ENCODE measurements around the gene LGALS3BP. TPM values are rescaled to one million over a fixed set of nuclear protein-coding genes. Genes with fewer than 3 reads are reported as not detected.

LGALS3BP gene
- total RNA-seq, 4 donors from 2014 or later, result 202 to 2,181 (median 1,427) TPM

DNA sequence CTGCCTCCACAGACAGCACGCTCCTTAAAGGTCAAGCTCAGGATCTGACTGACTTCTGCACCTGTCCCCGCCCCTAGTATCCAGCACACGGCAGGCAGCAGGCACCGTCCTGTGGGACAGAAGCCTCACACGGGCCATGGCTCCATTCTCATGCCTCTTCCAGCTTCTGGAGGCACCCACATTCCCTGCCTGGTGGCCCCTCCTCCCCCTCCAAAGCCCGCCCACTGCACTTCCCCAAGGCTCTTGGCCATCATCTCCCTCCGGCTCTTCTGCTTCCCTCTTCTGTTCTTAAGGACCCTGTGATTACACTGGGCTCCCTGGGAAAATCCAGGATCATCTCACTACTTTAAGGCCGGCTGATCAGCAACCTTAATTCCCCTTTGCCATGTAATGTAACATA, 26.3 kb upstream of the LGALS3BP start:
- Histone ChIP-seq H3K27me3 (no peaks in the 10 kb centered on the region), H3K36me3 (no peaks in the 10 kb centered on the region), H3K9me3 (no peaks in the 10 kb centered on the region), H3K4me3 (peak overlapping the region in 1 of 4 donors; percentile 25), H3K27ac (peak overlapping the region in 3 of 4 donors; percentile 76 to 87 (median 78)), H3K4me1 (peaks cover 10 to 69% (median 17%) of the 10 kb centered on the region in 4 donors)
- TF ChIP-seq, protein P1, sequence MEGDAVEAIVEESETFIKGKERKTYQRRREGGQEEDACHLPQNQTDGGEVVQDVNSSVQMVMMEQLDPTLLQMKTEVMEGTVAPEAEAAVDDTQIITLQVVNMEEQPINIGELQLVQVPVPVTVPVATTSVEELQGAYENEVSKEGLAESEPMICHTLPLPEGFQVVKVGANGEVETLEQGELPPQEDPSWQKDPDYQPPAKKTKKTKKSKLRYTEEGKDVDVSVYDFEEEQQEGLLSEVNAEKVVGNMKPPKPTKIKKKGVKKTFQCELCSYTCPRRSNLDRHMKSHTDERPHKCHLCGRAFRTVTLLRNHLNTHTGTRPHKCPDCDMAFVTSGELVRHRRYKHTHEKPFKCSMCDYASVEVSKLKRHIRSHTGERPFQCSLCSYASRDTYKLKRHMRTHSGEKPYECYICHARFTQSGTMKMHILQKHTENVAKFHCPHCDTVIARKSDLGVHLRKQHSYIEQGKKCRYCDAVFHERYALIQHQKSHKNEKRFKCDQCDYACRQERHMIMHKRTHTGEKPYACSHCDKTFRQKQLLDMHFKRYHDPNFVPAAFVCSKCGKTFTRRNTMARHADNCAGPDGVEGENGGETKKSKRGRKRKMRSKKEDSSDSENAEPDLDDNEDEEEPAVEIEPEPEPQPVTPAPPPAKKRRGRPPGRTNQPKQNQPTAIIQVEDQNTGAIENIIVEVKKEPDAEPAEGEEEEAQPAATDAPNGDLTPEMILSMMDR (IDR thresholded peaks at IDR 0.05), result no peak
- TF ChIP-seq POLR2A (IDR thresholded peaks at IDR 0.05), result no peak
- DNase-seq, result peak in 2 of 3 donors; percentile 46 to 63

DNA sequence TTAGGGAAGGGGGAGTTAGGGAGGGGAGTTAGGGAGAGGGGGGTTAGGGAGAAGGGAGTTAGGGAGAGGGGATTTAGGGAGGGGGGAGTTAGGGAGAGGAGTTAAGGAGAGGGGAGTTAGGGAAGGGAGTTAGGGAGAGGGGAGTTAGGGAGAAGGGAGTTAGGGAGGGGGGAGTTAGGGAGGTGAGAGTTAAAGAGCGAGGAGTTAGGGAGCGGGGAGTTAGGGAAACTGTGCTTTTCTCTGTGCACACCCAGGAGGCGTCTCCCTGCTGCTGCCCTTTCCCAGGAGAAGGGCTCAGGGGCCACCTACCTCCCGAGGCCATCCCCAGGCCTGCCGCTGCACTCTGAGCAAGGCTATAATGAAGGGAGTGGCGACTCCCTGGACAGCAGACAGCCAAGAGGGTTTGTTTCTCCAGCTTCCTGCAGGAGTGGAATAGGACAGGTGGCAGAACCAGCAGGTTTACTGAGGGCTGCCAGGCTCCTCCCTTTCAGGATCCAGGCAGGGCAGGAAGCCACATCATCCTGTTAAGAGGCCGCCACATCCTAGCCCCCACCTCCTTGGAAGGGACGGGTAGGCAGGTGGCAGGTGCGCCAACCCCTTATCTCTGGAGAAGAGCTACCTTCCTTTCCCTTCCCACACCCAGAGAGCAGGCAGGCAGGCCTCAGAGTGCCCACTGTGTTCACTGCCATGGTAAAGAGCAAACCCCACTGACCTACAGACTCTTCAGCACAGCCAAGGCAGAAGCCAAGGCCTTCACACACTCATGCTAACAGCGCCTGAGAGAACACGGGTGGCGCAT, 25.5 kb upstream of the LGALS3BP start:
- TF ChIP-seq, protein P1 (IDR thresholded peaks at IDR 0.05), result peak in 3 of 6 experiments; percentile 6 to 31 (median 11)
- peak; percentile 82 to 87 for TF ChIP-seq POLR2A (IDR thresholded peaks at IDR 0.05)
- H3K27me3 ChIP-seq, result no peaks in the 10 kb centered on the region
- peak in 2 of 3 donors; percentile 85 to 88 for DNase-seq
- H3K4me1 ChIP-seq, result peaks cover 10 to 71% (median 17%) of the 10 kb centered on the region in 4 donors
- H3K9me3 ChIP-seq, result no peaks in the 10 kb centered on the region
- no peaks in the 10 kb centered on the region for H3K36me3 ChIP-seq
- peak overlapping the region in 3 of 4 donors; percentile 76 to 87 (median 78) for H3K27ac ChIP-seq
- peak overlapping the region in 2 of 4 donors; percentile 25 to 36 for H3K4me3 ChIP-seq

DNA sequence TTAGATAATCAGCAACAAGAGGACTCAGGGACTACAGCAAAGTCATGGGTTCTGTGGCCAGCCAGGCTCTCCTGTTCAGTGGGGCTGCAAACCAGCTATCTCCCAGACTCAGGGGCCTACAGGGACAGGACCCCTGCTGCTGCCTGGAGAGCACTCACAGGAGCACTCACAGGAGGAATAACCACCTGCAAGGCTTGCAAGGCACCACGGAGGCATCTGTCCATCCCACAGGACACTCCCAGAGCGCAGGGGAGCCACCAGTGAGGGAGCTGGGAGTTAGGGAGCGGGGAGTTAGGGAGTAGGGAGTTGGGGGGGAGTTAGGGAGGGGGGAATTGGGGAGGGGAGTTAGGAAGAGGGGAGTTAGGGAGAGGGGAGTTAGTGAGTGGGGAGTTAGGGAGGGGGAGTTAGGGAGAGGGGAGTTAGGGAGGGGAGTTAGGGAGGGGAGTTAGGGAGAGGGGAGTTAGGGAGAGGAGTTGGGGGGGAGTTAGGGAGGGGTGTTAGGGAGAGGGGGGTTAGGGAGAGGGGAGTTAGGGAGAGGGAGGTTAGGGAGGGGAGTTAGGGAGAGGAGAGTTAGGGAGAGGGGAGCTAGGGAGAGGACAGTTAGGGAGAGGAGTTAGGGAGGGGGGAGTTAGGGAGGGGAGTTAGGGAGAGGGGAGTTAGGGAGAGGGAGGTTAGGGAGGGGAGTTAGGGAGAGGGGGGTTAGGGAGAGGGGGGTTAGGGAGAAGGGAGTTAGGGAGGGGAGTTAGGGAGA, 24.1 kb upstream of the LGALS3BP start:
- Histone ChIP-seq H3K9me3 (no peaks in the 10 kb centered on the region), H3K27ac (peak overlapping the region in 1 of 4 donors; percentile 8), H3K4me1 (peaks cover 10 to 80% (median 16%) of the 10 kb centered on the region in 4 donors), H3K4me3 (peak overlapping the region in 1 of 4 donors; percentile 16), H3K36me3 (peaks cover 0 to 6% (median 0%) of the 10 kb centered on the region in 3 donors), H3K27me3 (no peaks in the 10 kb centered on the region)
- peak in 1 of 3 donors; percentile 43 for DNase-seq
- TF ChIP-seq, protein P1 (IDR thresholded peaks at IDR 0.05), result no peak
- no peak for TF ChIP-seq POLR2A (IDR thresholded peaks at IDR 0.05)

DNA sequence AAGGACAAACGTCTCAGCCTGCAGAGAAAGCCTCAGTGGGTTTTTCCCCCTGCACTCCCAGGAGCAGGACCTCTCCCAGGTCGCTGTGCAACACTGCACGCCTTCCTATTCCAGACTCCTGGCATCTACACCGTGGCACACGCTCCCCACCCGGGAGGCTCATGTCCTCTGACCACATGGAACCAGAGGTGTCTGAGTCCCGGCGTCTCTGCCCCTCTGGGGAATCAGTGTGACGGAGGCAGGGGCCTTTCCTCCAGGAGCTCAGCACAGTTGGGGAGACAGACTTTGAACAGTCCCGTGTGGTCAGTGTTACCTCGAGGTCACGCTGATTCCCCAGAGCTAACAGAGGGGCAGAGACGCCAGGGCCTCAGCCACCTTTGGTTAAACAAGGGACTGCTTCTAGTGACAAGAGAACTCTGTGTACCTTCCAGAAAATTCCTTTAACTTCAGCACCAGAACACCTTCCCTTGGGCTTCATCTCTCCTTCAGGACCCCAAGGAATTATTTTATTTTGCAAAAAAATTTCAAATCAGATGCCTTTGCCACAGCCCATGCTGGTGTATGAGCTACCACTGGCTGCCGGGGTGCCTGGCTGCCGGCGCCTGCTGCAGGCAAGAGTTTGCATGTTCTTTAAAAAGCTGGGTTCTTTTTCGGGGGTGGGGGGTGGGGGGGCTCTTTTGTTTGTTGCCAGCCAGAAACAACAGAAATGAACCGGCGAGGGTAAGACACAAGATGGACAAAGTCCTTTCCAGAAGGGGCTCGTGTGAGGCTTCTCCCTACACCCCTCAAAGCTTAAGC, 23.3 kb upstream of the LGALS3BP start:
- DNase-seq, result peak in 1 of 3 donors; percentile 45
- peak overlapping the region in 2 of 4 donors; percentile 8 to 28 for H3K27ac ChIP-seq

More for the DNA sequence above, 23.3 kb upstream of the LGALS3BP start:
- Histone ChIP-seq H3K4me1 (peaks cover 6 to 75% (median 8%) of the 10 kb centered on the region in 4 donors), H3K36me3 (peaks cover 0 to 6% (median 0%) of the 10 kb centered on the region in 3 donors), H3K4me3 (peak overlapping the region in 2 of 4 donors; percentile 13 to 16), H3K9me3 (no peaks in the 10 kb centered on the region), H3K27me3 (no peaks in the 10 kb centered on the region)
- no peak for TF ChIP-seq POLR2A (IDR thresholded peaks at IDR 0.05)
- TF ChIP-seq, protein P1 (IDR thresholded peaks at IDR 0.05), result peak in 1 of 6 experiments; percentile 12

Data from Peyer's patch (tissue), 4 donors.